ENCODE data around the gene PAGE3.

Gene PAGE3, protein sequence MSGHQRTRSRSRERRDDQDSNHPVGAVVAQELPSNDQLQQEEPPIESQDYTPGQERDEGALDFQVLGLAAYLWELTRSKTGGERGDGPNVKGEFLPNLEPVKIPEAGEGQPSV

DNA sequence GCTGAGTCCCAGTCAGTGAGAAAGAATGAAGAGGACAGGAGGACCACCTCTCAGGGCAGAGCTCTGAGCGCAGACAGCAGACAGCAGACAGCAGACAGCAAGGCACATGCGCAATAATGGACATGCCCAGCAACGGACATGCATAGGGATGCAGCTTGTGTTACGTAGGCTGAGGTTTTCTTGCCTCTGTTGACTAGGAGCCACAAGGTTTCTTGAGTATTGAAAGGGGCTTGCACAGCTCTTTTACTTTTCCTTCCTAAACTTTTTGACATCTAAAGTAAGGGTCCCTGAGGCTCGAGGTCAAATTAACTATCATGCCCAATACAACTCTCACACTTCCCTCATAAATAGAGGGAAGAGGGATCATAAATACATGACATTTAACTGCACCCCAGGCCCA, at the start of gene PAGE3:
TSS of gene PAGE3 (minus strand) at position 101 of the 400 bp plus-strand sequence. CDS start 1,013 bp downstream, outside the sequence.
- no peak for DNase-seq (ENCODE audit: low spot score)

DNA sequence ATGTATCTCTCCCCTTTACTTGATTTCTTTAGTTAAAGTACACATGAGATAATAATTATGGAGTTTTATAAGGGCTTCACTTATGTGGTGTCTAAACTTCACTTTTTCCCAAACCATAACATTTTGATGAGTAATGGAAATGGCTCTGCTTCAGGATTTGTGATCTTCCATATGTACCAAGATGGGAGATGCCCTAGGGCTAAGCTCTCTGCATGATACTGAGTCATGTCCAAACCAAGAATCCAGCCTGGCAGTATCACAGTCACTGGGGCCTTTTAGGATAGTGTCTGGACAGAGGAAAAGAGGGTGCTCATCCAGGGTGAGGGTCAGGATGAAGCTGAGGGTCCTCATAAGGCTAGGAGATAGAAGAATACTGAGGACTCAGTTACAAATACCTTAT, 47.9 kb upstream of the PAGE3 start:
- no peak for DNase-seq (ENCODE audit: low spot score)

DNA sequence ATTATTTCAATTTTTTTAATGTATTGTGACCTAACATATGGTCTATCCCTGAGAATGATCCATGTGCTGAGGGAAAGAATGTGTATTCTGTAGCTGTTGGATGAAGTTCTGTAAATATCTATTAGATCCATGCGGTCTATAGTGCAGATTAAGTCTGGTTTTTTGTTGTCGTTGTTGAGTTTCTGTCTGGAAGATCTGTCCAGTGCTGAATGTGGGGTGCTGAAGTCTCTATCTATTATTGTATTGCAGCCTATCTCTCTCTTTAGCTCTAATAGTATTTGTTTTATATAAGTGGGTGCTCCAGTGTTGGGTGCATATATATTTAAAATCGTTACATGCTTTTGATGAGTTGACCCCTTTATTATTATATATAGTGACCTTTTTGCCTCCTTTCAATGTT, 26.2 kb upstream of the PAGE3 start:
- no peak for DNase-seq (ENCODE audit: low spot score)

DNA sequence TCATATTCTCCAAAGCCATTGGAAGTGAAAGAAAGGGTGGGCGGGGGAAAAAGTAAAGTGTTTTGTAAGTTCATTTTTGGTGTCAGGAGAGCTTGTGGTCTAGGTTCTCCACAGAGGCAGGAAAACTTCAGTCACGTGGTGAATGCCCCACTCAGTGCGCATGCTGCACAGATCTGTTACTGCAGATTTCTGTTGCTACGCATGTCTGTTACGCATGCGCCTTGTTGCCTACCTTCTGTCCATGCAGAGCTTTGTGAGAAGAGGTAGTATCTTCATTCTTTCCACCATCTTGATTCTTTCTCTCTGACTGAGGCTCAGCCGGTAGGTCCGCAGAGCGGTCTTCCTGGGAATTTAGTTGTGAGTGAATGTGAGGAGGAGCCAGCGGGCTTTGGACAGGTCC, 15.1 kb upstream of the PAGE3 start:
- DNase-seq (ENCODE audit: low spot score), result no peak

DNA sequence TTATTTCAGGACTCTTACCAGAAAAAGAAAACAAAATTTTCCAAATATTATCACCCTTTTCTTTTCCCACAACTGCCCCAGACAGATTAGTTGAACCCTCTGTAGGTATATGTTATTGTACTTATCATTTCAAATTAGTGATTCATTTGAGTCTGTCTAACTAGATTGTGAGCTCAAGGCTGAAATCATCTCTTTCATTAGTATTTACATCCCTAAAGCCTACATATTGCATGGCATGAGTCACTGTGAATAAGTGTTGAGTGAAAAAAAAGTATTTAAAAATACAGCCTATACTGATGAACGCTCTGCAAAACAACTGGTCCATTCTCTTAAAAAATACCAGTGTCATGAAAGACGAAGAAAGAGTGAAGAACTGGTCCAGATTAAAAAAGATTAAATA, 3.9 kb downstream of the PAGE3 start:
- no peak for DNase-seq (ENCODE audit: low spot score)

DNA sequence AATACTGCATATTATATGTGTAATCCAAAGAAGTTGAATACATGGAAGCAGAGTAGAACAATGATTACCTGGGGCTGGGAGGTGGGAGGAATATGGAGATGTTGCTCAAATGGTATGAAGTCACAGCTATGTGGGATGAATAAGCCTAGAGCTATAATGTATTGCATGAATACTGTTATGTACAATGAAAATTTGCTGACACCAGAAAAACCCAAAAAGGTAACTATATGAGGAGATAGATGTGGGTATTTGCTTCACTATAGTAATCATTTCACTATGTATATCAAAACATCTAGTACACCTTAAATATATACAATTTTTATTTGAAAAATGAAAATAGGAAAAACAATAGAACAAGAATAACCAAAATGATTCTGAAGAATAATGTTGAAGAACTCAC, 11.2 kb downstream of the PAGE3 start:
- no peak for DNase-seq (ENCODE audit: low spot score)

DNA sequence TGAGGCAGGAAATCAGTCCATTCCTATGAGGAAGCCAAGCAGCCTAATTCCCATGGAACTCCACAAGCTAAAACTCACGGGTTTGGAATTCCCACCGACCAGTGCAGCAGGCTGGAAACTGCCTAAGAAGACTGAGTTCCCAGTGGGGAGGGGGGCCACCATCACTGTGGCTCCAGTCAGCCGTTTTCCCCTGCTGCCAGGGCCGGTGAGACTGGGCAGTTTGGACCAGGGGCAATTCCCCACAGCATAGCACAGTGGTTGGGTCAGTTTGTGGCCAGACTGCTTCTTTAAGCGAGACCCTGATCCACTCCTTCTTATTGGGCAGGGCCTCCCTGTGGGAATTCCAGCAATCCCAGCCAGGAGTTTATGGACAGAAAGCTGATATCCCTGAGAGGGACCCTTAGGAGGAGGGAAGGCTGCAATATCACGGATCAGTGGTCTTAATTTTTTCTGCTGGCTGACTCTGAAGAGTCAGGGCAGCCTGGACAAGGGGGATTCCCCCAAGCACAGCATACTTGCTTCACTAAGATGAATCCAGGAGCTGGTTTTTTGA, 23.9 kb downstream of the PAGE3 start:
- no peak for DNase-seq (ENCODE audit: low spot score)

DNA sequence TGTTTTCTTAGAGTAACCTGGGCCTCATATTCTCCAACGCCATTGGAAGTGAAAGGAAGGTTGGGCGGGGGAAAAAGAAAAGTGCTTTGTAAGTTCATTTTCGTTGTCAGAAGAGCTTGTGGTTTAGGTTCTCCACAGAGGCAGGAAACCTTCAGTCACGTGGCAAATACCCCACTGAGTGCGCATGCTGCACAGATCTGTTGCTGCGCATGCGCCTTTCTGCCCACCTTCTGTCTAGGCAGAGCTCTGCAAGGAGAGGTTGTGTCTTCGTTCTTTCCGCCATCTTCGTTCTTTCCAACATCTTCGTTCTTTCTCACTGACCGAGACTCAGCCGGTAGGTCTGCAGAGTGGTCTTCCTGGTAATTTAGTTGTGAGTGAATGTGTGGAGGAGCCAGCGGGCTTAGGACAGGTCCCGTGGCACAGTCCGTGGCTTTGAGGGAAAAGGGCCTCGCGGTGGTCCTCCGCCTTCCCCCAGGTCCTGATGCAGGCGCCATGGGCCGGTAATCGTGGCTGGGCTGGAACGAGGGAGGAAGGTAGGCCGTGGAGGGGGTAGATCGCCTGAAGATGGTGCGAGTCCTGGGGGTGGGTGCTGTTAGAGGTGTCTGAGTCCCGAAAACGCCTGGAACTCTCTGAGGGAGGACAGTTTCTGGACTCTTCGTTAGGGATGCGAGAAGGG, 44.5 kb downstream of the PAGE3 start, which contains the start of gene PAGE5:
TSS of gene PAGE5 (plus strand) at position 228 of the 676 bp plus-strand sequence. CDS start 1,037 bp downstream, outside the sequence.
- DNase-seq (ENCODE audit: low spot score), result no peak

DNA sequence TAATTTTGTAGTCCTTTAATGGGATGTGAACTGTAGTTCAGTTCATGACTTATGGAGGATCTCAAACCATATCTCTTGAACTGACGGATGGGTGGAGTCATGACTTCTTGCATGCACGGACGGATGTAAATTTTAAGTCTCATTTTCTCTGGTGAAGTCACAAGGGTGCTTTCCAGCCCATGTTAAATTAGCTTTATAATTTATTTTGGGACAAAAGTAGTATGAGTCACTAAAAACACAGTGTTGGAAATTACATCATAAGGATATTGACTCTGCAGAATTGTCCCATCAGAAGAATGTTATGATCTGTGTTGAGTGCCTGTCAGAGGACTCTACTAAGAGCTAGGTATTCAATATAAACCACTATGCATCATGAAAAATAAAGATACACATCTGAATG, 51.3 kb downstream of the PAGE3 start:
- DNase-seq (ENCODE audit: low spot score), result no peak

DNA sequence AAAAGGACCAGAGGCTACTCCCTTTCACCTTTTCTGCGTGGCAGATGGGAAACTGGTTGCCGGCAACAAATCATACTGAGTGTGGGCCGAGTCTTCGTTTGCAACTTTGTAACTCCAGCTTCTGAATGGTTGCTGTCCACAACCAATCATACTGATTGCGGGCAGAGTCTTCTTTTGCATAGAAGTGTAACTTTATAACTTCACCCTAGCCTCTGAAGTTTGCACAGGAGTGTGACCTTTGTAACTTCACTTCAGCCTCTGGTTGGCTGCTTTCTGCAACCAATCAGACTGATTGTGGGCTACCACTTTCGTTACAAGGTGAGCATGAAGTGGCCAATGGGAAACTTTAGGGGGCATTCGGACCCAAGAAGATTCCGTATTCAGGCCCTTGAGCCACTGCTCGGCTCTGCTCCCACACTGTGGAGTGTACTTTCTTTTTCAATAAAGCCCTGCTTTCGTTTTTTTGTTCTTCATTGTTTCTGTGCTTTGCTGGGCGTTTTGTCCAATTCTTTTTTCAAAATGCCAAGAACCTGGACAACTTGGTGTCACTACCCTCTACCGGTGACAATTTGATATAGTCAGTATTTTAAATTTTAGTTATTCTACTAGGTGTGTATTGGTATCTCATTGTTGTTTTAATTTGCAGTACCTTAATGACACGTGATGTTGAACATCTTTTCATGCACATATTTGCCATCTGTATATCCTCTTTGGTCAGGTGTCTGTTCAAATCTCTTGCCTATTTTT, 53.6 kb downstream of the PAGE3 start:
- no peak for DNase-seq (ENCODE audit: low spot score)

All from AG08395 (cell line).